Heart left ventricle (tissue), 16 donors: Measurements from ENCODE around the gene DUSP16. TPM values are rescaled to one million over a fixed set of nuclear protein-coding genes. Genes with fewer than 3 reads are reported as not detected.

Source experiments
- ATAC-seq, 4 donors: fragments of 200-7000 bp; cut with Tn5 transposase; one replicate each; pipeline ENCODE4 v1.9.1; 2020 to 2022; ENCODE audit warnings: moderate library complexity in 4 of 4, mild to moderate bottlenecking in 3 of 4, moderate number of reproducible peaks in 1 of 4
- DNase-seq, 5 donors: peaks; one replicate each; pipeline ENCODE4 v3.0.0-alpha.2; 2020
- H3K27ac ChIP-seq, 12 donors: fragments of 200-600 bp; sonication (generic) in 4 of 12; one replicate each; pipeline versions ENCODE4 v1.5.0 to v1.8.0; 2016 to 2022; ENCODE audit warnings: mild to moderate bottlenecking in 2 of 12
- H3K27me3 ChIP-seq, 9 donors: fragments of 200-600 bp; sonication (generic) in 2 of 9; one replicate each; pipeline versions ENCODE4 v1.5.1 to v1.8.0; 2016 to 2022; ENCODE audit warnings: mild to moderate bottlenecking in 3 of 9
- H3K36me3 ChIP-seq, 9 donors: fragments of 200-600 bp; sonication (generic) in 2 of 9; one replicate each; pipeline versions ENCODE4 v1.5.0 to v1.8.0; 2018 to 2022; ENCODE audit warnings: mild to moderate bottlenecking in 2 of 9
- H3K4me1 ChIP-seq, 12 donors: fragments of 200-600 bp; sonication (generic) in 4 of 12; one replicate each; pipeline versions ENCODE4 v1.5.0 to v1.8.0; 2016 to 2022; ENCODE audit warnings: mild to moderate bottlenecking in 3 of 12
- H3K4me3 ChIP-seq, 12 donors: fragments of 200-600 bp; sonication (generic) in 4 of 12; one replicate each; pipeline versions ENCODE4 v1.5.0 to v1.8.0; 2017 to 2022; ENCODE audit warnings: mild to moderate bottlenecking in 9 of 12, moderate library complexity in 4 of 12
- H3K9me3 ChIP-seq, 12 donors: fragments of 200-600 bp; sonication (generic) in 4 of 12; one replicate each; pipeline versions ENCODE4 v1.5.0 to v1.8.0; 2016 to 2022; ENCODE audit warnings: mild to moderate bottlenecking in 1 of 12
- POLR2A ChIP-seq, 2 donors: fragments of 450-650 bp; IDR thresholded peaks; one replicate each; pipeline ENCODE4 v1.6.1; 2017; ENCODE audit warnings: antibody characterized with exemption in 2 of 2, mild to moderate bottlenecking in 2 of 2, moderate library complexity in 2 of 2
- WGBS, 4 donors: extraction: QIAGEN DNeasy Blood & Tissue Kit in 2 of 4; methylation state at CpG; one replicate each; pipeline versions ENCODE4 v1.1.5 to v1.1.7; 2013 to 2018; 5-methylcytosine and 5-hydroxymethylcytosine counted together
- intact Hi-C, 10 donors: fragments of 100-400 bp; cut with DNase I; formaldehyde crosslinking; loops; one replicate each; pipeline versions ENCODE4 v1.11.1 to v1.14.2; 2022
- polyA plus RNA-seq, 2 donors: library from polyadenylated mRNA; stranded (reverse); fragments of 200-250 nt; gene quantifications; one replicate each; pipeline ENCODE4 v1.2.3, GENCODE V29; 2013
- total RNA-seq, 9 donors: library from RNA; depleted of rRNA in 2 of 9; stranded (reverse); fragments of >200 nt in 2 of 9; fragmentation: NEBNext Ultra II Directional in 3 of 9; extraction: Animal tissue kit (Norgen Biotek cat#: 25700) in 3 of 9; gene quantifications; one replicate each; pipeline versions ENCODE4 v1.1.0 to v1.2.4, GENCODE V29; 2016 to 2023
- TF ChIP-seq, protein P1 (sequence below), 12 donors: fragments of 200-600 bp; sonication (generic) in 4 of 12; IDR thresholded peaks; one replicate each; pipeline versions ENCODE4 v1.5.0 to v1.8.0; 2018 to 2022; ENCODE audit warnings: antibody characterized with exemption in 12 of 12, mild to moderate bottlenecking in 5 of 12
- donor health status: ischemic (EF 13 %, LVEDD 7.1; RV severe dilation, severe dysfunction).
- donor health status: healthy with polysubstance abuse.
- donor health status: DM: no; HTN: yes; CAD: no.
- donor health status: DM: no; HTN: no; CAD: no.
- donor health status: ischemic (EF 25% LVEDD 6.9; RV normal size, moderate dysfunction).
- donor health status: ischemic (EF 25% LVEDD 5.7; RV mildly dilated, moderate dysfunction).
- donor health status: healthy.
- donor health status: DM: yes; HTN: yes; CAD: no.
- donor health status: ischemic (EF 35%, LVEDD 5.7; RV mildly dilated, moderate dysfunction).
- donor health status: nonischemic (EF 11% LVEDD 7.7; RV severe dilation, severe dysfunction).
- donor health status: DM: yes; HTN: yes; CAD: no.
- donor health status: PGD.
- donor health status: ischemic (EF 29% LVEDD 5.4; RV normal size, mild dysfunction).
- donor health status: nonischemic (EF 23%, LVEDD 6.1; RV moderate dilation, normal function).

Gene DUSP16
- total and polyA plus RNA-seq, 11 donors, result 2.5 to 24.7 (median 15.1) TPM

DNA sequence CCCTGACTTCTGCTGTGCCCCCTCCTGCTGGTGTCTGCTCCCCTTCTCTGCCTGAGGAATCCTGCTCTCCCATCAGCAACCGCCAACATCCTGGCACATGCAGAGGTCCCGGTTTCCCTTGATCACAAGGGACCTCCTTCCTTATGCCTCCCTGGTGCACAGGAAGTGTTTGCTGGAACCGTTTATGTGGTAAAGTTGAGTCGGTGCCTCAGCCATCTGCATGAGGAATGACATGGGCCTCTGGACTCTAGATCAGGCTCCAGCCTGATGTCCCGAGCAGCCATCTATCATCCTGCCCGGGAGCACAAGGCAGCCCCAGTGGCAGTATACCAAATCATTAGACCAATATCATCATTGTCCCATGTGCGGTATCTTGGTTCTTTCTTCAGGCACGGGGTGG is 115.4 kb downstream of the DUSP16 start:
- Histone ChIP-seq H3K36me3 (no peaks in the 10 kb centered on the region), H3K27me3 (no peaks in the 10 kb centered on the region), H3K9me3 (no peaks in the 10 kb centered on the region), H3K4me3 (no peak overlapping the region), H3K27ac (no peak overlapping the region), H3K4me1 (peaks cover 0 to 37% (median 20%) of the 10 kb centered on the region in 12 donors)
- ATAC-seq (no peak), DNase-seq (no peak)
- 62 to 66% (median 64%) methylated on average over 8 of the region's 8 CpGs for WGBS, 4 donors
- TF ChIP-seq, protein P1, sequence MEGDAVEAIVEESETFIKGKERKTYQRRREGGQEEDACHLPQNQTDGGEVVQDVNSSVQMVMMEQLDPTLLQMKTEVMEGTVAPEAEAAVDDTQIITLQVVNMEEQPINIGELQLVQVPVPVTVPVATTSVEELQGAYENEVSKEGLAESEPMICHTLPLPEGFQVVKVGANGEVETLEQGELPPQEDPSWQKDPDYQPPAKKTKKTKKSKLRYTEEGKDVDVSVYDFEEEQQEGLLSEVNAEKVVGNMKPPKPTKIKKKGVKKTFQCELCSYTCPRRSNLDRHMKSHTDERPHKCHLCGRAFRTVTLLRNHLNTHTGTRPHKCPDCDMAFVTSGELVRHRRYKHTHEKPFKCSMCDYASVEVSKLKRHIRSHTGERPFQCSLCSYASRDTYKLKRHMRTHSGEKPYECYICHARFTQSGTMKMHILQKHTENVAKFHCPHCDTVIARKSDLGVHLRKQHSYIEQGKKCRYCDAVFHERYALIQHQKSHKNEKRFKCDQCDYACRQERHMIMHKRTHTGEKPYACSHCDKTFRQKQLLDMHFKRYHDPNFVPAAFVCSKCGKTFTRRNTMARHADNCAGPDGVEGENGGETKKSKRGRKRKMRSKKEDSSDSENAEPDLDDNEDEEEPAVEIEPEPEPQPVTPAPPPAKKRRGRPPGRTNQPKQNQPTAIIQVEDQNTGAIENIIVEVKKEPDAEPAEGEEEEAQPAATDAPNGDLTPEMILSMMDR (IDR thresholded peaks at IDR 0.05), result no peak
- no peak for TF ChIP-seq POLR2A (IDR thresholded peaks at IDR 0.05)
- intact Hi-C loops, result no loop called here

DNA sequence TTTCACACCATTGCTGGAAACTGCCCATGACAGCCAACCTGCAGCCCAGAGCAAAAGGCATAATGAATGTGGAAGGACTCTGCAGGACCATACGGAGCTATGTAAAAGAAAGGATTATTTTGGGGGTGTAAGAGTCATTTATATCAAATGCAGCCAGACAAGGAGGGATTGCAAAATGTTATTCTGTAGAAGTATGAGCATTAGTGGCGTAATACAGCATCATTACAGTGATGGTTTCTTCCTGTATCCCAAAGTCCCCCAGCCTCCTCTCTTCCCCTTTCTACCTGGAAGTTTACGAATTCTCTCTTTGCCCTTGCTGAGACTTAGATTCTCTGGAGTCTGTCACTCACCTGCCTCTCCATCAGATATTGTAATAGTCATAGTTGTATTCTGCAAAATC is 115.9 kb downstream of the DUSP16 start:
- DNase-seq, result no peak
- ATAC-seq, result no peak
- Histone ChIP-seq H3K4me1 (peaks cover 0 to 42% (median 23%) of the 10 kb centered on the region in 12 donors), H3K27ac (no peak overlapping the region), H3K4me3 (no peak overlapping the region), H3K36me3 (no peaks in the 10 kb centered on the region), H3K27me3 (no peaks in the 10 kb centered on the region), H3K9me3 (no peaks in the 10 kb centered on the region)
- intact Hi-C loops, result no loop called here
- TF ChIP-seq POLR2A (IDR thresholded peaks at IDR 0.05), result no peak
- TF ChIP-seq, protein P1 (IDR thresholded peaks at IDR 0.05), result no peak
- WGBS, 4 donors, result 87 to 99% (median 95%) methylated on average over 3 of the region's 3 CpGs

DNA sequence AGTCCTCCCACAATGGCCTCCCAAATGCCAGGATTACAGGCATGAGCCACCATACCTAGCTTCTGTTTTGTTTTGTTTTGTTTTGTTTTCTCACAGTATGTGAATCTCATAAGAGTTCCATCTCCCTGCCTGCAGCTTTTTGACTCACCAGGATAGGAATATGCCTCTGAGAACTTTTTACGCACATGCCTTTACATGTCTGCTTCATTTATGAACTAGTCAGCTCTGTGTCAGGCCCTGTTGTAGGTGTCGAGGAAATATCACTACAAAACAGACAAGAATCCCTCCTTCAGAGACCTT is 116.8 kb downstream of the DUSP16 start:
- Histone ChIP-seq H3K9me3 (no peaks in the 10 kb centered on the region), H3K27ac (no peak overlapping the region), H3K27me3 (no peaks in the 10 kb centered on the region), H3K4me3 (no peak overlapping the region), H3K4me1 (peaks cover 0 to 51% (median 31%) of the 10 kb centered on the region in 12 donors), H3K36me3 (no peaks in the 10 kb centered on the region)
- intact Hi-C loops, result no loop called here
- ATAC-seq, result no peak
- WGBS, 4 donors, result 96 to 98% (median 98%) methylated on average over 2 of the region's 2 CpGs
- DNase-seq, result no peak
- TF ChIP-seq POLR2A (IDR thresholded peaks at IDR 0.05), result no peak
- TF ChIP-seq, protein P1 (IDR thresholded peaks at IDR 0.05), result no peak

DNA sequence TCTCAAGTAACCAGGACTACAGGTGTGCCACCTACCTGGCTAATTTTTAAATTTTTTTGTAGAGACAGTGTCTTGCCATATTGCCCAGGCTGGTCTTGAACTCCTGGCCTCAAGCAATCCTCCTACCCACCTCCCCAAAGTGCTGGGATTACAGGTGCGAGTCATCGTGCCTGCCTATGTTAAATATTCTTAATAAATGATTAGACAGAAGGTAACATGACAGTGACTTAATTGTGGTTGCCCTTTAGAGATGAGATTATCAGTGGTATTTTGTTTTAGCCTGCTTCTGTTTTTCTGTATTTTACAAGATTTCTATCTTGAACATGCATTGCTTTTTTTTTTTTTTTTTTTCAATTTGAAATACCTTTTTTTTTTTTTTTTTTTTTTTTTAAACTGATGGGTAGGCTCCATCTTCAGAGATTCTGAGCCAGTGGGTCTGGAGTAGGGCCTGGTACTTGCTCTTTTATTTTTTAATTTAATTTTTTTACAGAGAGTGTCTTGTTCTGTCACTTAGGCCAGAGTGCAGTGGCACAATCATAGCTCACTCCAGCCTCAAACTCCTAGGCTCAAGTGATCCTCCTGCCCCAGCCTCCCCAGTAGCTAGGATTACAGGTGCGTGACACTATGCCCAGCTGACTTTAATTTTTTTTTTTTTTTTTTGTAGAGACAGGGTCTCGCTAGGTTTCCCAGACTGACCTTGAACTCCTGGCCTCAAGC is 117.3 kb downstream of the DUSP16 start:
- TF ChIP-seq, protein P1 (IDR thresholded peaks at IDR 0.05), result no peak
- no peak for TF ChIP-seq POLR2A (IDR thresholded peaks at IDR 0.05)
- H3K9me3 ChIP-seq, result no peaks in the 10 kb centered on the region
- H3K27ac ChIP-seq, result no peak overlapping the region
- intact Hi-C loops, result no loop called here
- DNase-seq (no peak), ATAC-seq (no peak)
- peaks cover 0 to 57% (median 31%) of the 10 kb centered on the region in 12 donors for H3K4me1 ChIP-seq
- H3K4me3 ChIP-seq, result no peak overlapping the region
- 96 to 100% (median 98%) methylated on average over 4 of the region's 4 CpGs for WGBS, 4 donors
- H3K27me3 ChIP-seq, result no peaks in the 10 kb centered on the region
- no peaks in the 10 kb centered on the region for H3K36me3 ChIP-seq
